NCI-H146 treated with DMSO at 0.1 percent for 48 hours (cell line): Measurements from ENCODE around the gene CHCHD1.
"Not testable (repeated sequence)": the region's sequence is repeated elsewhere in the genome, so short reads cannot be mapped to it uniquely, and the experiment has no call there.

ENCODE experiments used
- DNase-seq: peaks from one replicate; lab custom pipeline; 2025; ENCODE audit not compliant: unreplicated experiment; lab: John Stamatoyannopoulos, UW

CHCHD1 gene

GRCh38 chr10:73810735-73811465 is 29.1 kb downstream of the CHCHD1 start:
- no peak for DNase-seq

- no peak for DNase-seq
These were observed 30.8 kb downstream of the CHCHD1 start for GRCh38 chr10:73812657-73813056.

DNA sequence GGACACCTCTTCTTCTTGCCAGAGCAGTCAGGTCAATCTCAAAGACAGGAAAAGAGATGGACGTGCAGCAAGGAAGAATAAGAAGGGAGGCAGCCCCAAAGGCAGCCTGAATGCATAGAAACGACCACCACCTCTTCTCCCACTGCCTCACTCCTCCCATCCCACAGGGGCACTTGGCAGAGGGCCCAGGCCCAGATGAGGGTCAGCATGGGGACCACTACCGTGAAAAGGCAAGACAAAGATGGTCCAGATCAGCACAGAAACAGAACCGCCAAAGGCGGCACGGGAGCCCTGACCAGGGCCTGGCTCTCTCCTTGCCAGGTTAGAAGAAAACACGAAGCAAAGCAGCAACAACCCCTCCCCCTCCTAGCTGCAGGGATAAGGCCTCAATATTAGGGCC is 31.5 kb downstream of the CHCHD1 start:
- no peak for DNase-seq

- DNase-seq, result no peak
These were observed 32.5 kb downstream of the CHCHD1 start for GRCh38 chr10:73814276-73814895.

DNA sequence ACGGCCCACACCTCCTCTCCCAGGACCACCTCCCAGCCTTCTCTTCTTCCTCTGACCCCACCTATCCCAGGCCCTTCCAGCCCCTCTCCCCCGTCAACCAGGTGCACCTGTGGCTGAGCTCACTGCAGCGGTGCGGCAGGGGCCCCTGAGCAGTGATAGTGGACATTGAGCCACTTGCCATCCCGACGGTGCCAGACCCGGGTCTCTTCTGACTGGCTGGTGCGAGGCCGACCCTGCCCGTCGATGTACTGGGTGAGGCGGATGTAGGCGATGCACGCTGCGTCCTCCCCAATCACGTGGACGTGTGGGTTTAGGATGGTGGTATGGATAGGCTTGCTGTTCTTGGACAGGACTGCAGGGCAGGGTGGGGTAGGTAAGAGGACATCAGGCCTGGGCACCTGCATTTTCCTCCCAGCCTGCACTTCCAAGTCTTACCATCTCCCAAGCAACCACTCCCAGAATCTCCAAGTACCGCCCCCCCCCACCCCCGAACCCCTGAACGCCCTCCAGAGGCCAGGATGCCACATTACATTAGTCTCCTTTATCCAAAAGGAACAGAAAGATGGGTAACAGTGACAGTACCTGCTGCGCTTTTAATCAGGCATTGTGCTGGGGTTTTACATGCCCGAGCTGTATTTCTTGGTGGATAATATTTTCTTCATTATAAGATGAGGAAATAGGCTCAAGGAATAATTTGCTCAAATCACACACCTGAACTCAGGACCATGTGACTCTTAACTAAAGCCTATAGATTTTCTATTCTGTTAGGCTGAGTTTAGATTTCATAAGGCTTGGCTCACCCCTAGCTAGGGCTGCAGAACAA is 33.3 kb downstream of the CHCHD1 start:
- no peak for DNase-seq

DNA sequence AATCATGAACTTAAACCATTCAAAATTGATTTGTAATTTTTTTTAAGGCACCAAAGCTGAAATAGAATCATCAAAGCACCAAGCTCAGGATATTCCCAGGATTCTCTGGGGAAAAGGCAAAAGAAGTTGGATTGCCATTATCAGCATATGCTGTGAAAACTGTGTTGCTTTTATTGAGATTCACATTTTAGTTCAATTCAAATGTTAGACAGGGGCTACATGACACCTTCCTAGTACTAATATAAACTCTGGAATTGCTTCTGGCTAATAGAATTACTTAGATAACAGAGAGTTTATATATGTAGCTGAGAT is 33.8 kb downstream of the CHCHD1 start:
- DNase-seq, result no peak

GRCh38 chr10:73816917-73817729 is 35.3 kb downstream of the CHCHD1 start:
- DNase-seq, result no peak

DNA sequence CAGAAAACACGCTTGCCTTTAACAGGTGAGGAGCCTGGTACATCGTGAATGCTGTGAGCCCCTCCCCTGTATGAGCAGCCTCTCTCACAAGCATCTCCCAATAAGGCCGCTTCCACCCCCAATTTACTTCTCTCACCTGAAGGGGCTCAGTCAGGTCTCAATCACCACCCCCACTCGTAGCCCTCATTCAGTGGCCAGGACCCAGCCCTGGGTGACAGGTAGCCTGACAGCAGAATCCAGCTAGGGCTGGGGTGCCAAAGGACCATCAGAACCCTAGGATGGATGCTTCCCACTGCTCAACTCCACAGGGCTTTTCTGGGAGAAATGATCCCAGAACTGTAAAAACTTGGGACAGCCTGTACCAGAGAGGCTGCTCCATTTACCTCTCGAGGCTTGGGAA is 36.0 kb downstream of the CHCHD1 start:
- no peak for DNase-seq

DNA sequence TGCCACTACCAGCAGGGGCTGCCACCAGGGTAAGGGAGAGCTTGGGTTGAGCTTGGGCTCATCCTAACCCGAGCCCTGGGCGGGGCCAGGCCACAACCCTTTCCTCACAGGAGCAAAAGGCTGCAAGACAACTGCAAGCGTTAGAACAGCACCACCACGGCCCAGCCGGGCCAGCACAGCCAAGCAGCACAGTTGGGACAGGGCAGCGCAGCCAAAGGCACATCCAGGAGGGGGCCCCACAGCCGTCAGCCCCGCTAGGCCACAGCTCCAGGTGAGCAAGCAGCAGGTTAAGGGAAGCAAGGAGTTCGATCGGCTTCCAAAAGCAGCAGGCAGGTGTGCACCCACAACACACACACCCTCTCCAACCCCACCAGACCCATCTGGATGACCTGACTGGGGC is 36.6 kb downstream of the CHCHD1 start:
- no peak for DNase-seq

GRCh38 chr10:73819081-73819480 is 37.2 kb downstream of the CHCHD1 start:
- no peak for DNase-seq

- DNase-seq, result no peak
These were observed 37.8 kb downstream of the CHCHD1 start for GRCh38 chr10:73819513-73820093.

DNA sequence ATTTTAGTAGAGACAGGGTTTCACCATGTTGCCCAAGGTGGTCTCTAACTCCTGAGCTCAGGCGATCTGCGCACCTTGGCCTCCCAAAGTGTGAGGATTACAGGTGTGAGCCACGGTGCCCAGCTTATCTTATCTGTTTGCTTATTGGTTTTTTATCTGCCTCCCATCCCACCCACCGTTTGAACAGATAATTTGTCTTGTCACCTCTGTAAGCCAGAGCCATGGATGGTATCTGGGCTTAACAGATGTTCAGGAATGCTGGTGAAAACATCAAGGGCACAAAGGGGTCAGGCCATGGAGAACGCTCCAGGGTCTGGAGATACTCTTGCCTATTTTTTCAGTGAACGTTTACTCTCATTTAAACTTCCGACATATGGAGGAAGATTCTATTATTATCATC is 41.5 kb downstream of the CHCHD1 start:
- no peak for DNase-seq

- DNase-seq, result no peak
These were observed 42.4 kb downstream of the CHCHD1 start for GRCh38 chr10:73824146-73824725.

DNA sequence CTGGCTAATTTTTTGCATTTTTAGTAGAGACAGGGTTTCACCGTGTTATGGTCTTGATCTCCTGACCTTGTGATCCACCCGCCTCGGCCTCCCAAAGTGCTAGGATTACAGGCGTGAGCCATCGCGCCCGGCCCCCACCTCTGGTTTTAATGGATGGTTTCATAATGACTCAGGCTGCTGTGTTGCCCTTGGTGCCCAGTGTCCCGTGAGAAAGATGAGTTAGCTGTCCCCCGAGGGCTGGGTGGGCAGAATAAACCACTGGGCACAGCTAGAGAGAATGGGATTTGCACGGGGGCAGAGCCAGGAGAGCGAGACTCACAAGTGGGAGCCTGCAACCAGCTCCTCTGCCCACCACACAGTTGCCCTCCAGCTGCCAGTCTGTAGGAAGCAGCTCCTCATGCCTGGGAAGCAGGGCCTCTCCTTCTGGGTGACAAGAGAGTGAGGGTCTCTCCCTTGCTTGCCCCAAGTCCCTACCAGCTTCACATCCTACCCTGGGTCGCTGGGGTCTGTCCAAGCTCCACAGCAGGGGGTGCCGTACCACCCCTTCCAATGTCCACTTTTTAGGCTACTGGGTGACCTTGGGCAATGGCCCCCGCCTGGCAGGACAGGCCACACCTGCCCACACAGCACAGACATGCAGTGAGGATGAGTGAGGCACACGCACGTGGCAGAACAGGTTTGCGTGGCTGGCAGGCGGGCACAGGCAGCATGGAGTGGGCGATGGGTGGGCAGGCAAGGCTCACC is 45.7 kb downstream of the CHCHD1 start:
- no peak for DNase-seq

GRCh38 chr10:73828161-73828560 is 46.3 kb downstream of the CHCHD1 start:
- no peak for DNase-seq

GRCh38 chr10:73829090-73829489 is 47.2 kb downstream of the CHCHD1 start:
- DNase-seq, result not testable (repeated sequence)
